OCI-LY3 (cell line): ENCODE results near the gene PIK3R2.

Experiments
- EZH2phosphoT487 ChIP-seq: fragments of 200-600 bp; shearing (Covaris generic); IDR thresholded peaks from 2 replicates; pipeline ENCODE4 v1.6.1; 2018; ENCODE audit warnings: antibody characterized with exemption, mixed run types, low read depth
- TF ChIP-seq, protein P1 (sequence below): fragments of 200-600, 300-600 bp; sonication (generic); IDR thresholded peaks from 2 replicates; pipeline ENCODE4 v1.5.1; 2014; ENCODE audit warnings: antibody characterized with exemption, low read length, low read depth

DNA sequence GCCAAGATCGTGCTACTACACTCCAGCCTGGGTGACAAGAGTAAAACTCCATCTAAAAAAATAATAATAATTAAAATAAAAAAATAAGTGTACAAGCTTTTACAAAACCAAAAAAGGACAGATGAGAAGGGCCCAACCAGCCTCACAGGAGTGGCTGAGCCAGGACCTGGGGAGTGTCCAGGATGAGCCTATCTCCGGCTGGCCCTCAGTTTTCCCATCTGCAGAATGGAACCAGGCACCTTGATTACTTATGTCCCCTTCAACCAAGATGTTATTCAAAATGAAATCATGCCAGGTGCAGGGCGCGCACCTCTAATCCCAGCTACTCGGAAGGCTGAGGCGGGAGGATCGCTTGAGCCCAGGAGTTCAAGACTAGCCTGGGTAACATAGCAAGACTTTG lies 11.1 kb downstream of the PIK3R2 start:
- TF ChIP-seq, protein P1, sequence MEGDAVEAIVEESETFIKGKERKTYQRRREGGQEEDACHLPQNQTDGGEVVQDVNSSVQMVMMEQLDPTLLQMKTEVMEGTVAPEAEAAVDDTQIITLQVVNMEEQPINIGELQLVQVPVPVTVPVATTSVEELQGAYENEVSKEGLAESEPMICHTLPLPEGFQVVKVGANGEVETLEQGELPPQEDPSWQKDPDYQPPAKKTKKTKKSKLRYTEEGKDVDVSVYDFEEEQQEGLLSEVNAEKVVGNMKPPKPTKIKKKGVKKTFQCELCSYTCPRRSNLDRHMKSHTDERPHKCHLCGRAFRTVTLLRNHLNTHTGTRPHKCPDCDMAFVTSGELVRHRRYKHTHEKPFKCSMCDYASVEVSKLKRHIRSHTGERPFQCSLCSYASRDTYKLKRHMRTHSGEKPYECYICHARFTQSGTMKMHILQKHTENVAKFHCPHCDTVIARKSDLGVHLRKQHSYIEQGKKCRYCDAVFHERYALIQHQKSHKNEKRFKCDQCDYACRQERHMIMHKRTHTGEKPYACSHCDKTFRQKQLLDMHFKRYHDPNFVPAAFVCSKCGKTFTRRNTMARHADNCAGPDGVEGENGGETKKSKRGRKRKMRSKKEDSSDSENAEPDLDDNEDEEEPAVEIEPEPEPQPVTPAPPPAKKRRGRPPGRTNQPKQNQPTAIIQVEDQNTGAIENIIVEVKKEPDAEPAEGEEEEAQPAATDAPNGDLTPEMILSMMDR = no peak
- TF ChIP-seq EZH2phosphoT487 = no peak
